Activated CD8-positive, alpha-beta T cell treated with anti-CD3 and anti-CD28 coated beads for 36 hours (primary cell): Measurements from ENCODE around the gene TMPRSS9. TPM values are rescaled to one million over a fixed set of nuclear protein-coding genes. Genes with fewer than 3 reads are reported as not detected.

Experiments
- ATAC-seq: fragments of 200-7000 bp; cut with Tn5 transposase; one replicate; pipeline ENCODE4 v1.10.0; 2021; ENCODE audit warnings: mild to moderate bottlenecking, moderate library complexity
- CTCF ChIA-PET: fragments of 350-600 bp; sonication (Branson Sonifier 250); formaldehyde crosslinking; loops from one replicate; lab custom pipeline; 2021; ENCODE audit warnings: antibody characterized with exemption; lab: Charles Lee
- POLR2A ChIA-PET: fragments of 350-600 bp; sonication (Branson Sonifier 250); formaldehyde crosslinking; loops from one replicate; lab custom pipeline; 2021; ENCODE audit warnings: antibody characterized with exemption; lab: Charles Lee
- DNase-seq: peaks from one replicate; pipeline ENCODE4 v3.0.0-alpha.2; 2020
- H3K27ac Mint-ChIP-seq: one replicate; pipeline ENCODE4 v1.8.0; 2021; ENCODE audit warnings: mild to moderate bottlenecking, mixed read lengths
- H3K27me3 Mint-ChIP-seq: one replicate; pipeline ENCODE4 v1.8.0; 2021; ENCODE audit warnings: mixed read lengths
- H3K36me3 Mint-ChIP-seq: one replicate; pipeline ENCODE4 v1.8.0; 2021; ENCODE audit warnings: low read depth, mixed read lengths
- H3K4me1 Mint-ChIP-seq: one replicate; pipeline ENCODE4 v1.8.0; 2021; ENCODE audit warnings: low read depth, mixed read lengths
- H3K4me3 Mint-ChIP-seq: one replicate; pipeline ENCODE4 v1.8.0; 2021; ENCODE audit warnings: mild to moderate bottlenecking, moderate library complexity, mixed read lengths
- H3K9me3 Mint-ChIP-seq: one replicate; pipeline ENCODE4 v1.8.0; 2021; ENCODE audit warnings: mixed read lengths
- intact Hi-C: fragments of 100-400 bp; cut with micrococcal nuclease; formaldehyde crosslinking; loops from one replicate; pipeline ENCODE4 v1.10.0; 2022
- total RNA-seq, 2 experiments: library from RNA; stranded (reverse); gene quantifications; one replicate each; pipeline ENCODE4 v1.2.3, GENCODE V29; 2021
- TF ChIP-seq, protein P1 (sequence below): fragments of 200-600 bp; IDR thresholded peaks from one replicate; pipeline ENCODE4 v1.8.0; 2022; ENCODE audit warnings: antibody characterized with exemption, mild to moderate bottlenecking

The TMPRSS9 gene
- total RNA-seq, 2 experiments from 2014 or later, result not detected

GRCh38 chr19:2420490-2420889 is 60.4 kb downstream of the TMPRSS9 start:
- Mint-ChIP-seq H3K27ac (no peak overlapping the region), H3K9me3 (no peaks in the 10 kb centered on the region), H3K27me3 (no peaks in the 10 kb centered on the region), H3K4me3 (no peak overlapping the region), H3K36me3 (peaks cover 2% of the 10 kb centered on the region), H3K4me1 (peaks cover 2% of the 10 kb centered on the region)
- DNase-seq (no peak), ATAC-seq (no peak)
- POLR2A ChIA-PET, result no interaction called here
- intact Hi-C loops, result no loop called here
- TF ChIP-seq, protein P1, sequence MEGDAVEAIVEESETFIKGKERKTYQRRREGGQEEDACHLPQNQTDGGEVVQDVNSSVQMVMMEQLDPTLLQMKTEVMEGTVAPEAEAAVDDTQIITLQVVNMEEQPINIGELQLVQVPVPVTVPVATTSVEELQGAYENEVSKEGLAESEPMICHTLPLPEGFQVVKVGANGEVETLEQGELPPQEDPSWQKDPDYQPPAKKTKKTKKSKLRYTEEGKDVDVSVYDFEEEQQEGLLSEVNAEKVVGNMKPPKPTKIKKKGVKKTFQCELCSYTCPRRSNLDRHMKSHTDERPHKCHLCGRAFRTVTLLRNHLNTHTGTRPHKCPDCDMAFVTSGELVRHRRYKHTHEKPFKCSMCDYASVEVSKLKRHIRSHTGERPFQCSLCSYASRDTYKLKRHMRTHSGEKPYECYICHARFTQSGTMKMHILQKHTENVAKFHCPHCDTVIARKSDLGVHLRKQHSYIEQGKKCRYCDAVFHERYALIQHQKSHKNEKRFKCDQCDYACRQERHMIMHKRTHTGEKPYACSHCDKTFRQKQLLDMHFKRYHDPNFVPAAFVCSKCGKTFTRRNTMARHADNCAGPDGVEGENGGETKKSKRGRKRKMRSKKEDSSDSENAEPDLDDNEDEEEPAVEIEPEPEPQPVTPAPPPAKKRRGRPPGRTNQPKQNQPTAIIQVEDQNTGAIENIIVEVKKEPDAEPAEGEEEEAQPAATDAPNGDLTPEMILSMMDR, result no peak
- CTCF ChIA-PET, result no interaction called here

DNA sequence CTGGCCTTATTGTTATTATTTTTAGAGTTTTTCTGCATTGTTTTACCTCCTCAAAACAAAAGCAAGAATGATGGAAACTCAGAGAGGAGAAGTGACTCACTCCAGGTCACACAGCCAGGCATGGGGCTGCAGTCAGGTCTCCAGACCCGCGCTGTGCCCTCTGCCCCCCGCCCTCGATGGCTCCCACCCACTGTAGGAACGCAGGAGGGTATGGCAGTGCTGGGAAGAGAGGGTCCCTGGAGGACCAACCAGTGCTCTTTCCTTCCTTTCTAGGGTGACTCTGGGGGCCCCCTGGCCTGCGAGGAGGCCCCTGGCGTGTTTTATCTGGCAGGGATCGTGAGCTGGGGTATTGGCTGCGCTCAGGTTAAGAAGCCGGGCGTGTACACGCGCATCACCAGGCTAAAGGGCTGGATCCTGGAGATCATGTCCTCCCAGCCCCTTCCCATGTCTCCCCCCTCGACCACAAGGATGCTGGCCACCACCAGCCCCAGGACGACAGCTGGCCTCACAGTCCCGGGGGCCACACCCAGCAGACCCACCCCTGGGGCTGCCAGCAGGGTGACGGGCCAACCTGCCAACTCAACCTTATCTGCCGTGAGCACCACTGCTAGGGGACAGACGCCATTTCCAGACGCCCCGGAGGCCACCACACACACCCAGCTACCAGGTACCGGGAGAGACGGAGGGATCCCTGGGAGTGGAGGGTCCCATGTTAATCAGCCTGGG is 61.7 kb downstream of the TMPRSS9 start:
- H3K36me3 Mint-ChIP-seq, result peaks cover 12% of the 10 kb centered on the region
- no peak overlapping the region for H3K27ac Mint-ChIP-seq
- peaks cover 8% of the 10 kb centered on the region for H3K4me1 Mint-ChIP-seq
- intact Hi-C loops, result no loop called here
- H3K27me3 Mint-ChIP-seq, result no peaks in the 10 kb centered on the region
- DNase-seq (no peak), ATAC-seq (no peak)
- no peak overlapping the region for H3K4me3 Mint-ChIP-seq
- ChIA-PET POLR2A (interaction anchor here (1.4 kb wide), 1 partner anchor 11 kb away, joined by 4 read pairs; no protein-coding TSS in a partner anchor), CTCF (no interaction called here)
- TF ChIP-seq, protein P1, result no peak
- H3K9me3 Mint-ChIP-seq, result no peaks in the 10 kb centered on the region

DNA sequence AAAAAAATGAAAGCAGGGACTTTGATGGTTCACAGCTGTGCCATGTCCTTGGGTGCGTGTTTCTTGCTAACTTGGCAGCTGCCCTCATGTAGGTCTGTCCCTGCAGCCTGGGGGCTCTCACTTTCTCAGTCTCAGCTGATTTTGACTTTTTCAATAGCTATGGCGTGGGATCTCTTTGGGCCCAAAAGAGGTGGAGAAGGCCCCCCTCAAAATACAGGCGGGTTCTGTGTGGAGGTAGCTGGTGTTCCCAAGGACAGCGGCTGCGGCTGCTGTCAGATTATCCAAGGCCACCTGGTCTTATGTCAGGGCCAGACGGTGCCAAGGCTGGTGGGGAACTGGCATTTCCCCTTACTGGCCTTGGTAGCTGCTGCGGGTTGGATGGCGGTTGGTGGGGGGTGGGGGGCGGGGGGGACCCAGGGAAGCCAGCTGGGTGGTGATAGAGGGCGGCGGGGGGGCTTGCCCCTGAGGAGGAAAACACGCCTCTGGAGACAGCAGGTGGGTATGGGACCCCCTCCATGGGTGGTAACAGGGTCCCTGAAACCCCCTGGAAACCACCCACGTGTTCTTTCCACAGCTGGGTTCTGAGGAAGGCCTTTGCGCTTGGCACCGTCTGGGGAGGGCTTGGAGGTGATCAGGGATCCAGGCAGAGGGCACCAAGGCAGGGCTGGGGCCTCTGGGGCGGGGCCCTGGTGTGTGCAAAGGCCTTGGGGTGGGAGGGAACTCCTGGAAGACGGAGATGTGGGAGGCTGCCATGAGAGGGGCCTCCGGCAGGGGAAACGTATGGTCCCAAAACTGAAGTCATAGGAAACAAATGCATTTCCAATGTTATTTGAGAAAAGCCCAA is 63.2 kb downstream of the TMPRSS9 start:
- ATAC-seq, result no peak
- no peak overlapping the region for H3K4me3 Mint-ChIP-seq
- ChIA-PET POLR2A (interaction anchor here (0.6 to 1.2 kb wide), 5 partner anchors 13 to 128 kb away, joined by 3 to 4 read pairs (median 4); partner anchors contain the start of gene LMNB2), CTCF (interaction anchor here (1.2 to 1.3 kb wide), 2 partner anchors 188 to 191 kb away, joined by 3 to 4 read pairs; no protein-coding TSS in a partner anchor)
- no peaks in the 10 kb centered on the region for H3K9me3 Mint-ChIP-seq
- DNase-seq, result no peak
- H3K27ac Mint-ChIP-seq, result no peak overlapping the region
- peaks cover 10% of the 10 kb centered on the region for H3K4me1 Mint-ChIP-seq
- H3K36me3 Mint-ChIP-seq, result peaks cover 15% of the 10 kb centered on the region
- intact Hi-C loops, result no loop called here
- TF ChIP-seq, protein P1, result no peak
- no peaks in the 10 kb centered on the region for H3K27me3 Mint-ChIP-seq

DNA sequence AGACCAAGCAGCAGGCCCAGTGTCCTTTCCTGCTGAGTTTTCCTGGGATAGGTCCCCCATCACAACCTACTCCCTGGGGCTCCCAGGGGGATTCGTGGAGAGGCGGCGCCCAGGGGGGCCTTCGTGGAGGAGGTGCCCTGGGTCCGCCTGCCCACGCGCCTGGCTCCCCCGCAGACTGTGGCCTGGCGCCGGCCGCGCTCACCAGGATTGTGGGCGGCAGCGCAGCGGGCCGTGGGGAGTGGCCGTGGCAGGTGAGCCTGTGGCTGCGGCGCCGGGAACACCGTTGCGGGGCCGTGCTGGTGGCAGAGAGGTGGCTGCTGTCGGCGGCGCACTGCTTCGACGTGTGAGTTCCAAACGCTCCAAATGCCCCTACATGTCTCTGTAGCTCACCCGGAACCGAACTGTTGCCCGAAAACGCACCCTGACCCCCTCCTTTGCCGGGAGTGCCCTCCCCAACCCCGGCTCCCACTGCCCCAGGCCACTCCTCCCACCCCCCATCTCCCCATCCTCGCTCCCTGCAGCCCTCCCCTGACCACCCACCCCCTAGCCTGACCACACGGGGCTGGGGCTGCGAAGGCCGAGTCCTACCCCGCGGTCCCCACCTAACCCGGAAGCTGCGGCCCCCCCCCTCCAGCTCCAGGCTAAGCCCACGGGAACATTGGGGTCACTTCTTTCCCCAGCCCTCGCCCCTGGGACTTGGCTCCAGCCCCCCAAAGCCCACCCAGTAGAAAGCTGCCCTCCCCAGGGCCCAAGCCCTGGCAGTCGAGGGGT is 64.0 kb downstream of the TMPRSS9 start:
- POLR2A ChIA-PET, result interaction anchor here (1.0 to 1.2 kb wide), 4 partner anchors 14 to 33 kb away, joined by 3 to 4 read pairs (median 3); partner anchors contain the start of gene LMNB2

More for the DNA sequence above, 64.0 kb downstream of the TMPRSS9 start:
- TF ChIP-seq, protein P1, result no peak
- no peak overlapping the region for H3K27ac Mint-ChIP-seq
- ATAC-seq (no peak), DNase-seq (no peak)
- no peaks in the 10 kb centered on the region for H3K9me3 Mint-ChIP-seq
- H3K36me3 Mint-ChIP-seq, result peaks cover 15% of the 10 kb centered on the region
- H3K4me1 Mint-ChIP-seq, result peaks cover 10% of the 10 kb centered on the region
- H3K4me3 Mint-ChIP-seq, result no peak overlapping the region
- no peaks in the 10 kb centered on the region for H3K27me3 Mint-ChIP-seq
- intact Hi-C loops, result no loop called here
- CTCF ChIA-PET, result interaction anchor here (1.2 kb wide), 1 partner anchor 187 kb away, joined by 4 read pairs; no protein-coding TSS in a partner anchor
